NT2/D1 (cell line): Measurements from ENCODE around the gene KLF6.

Source experiments
- SUZ12 ChIP-seq: IDR thresholded peaks from 2 replicates; pipeline ENCODE4 v1.6.1; 2011; ENCODE audit not compliant: insufficient read length, insufficient read depth; ENCODE audit errors: extremely low read depth
- YY1 ChIP-seq: IDR thresholded peaks from 2 replicates; pipeline ENCODE4 v1.6.1; 2011; ENCODE audit not compliant: insufficient read length, insufficient read depth
- ZNF274 ChIP-seq: IDR thresholded peaks from 2 replicates; pipeline ENCODE4 v1.6.1; 2011; ENCODE audit warnings: mild to moderate bottlenecking, low read depth, low read length

DNA sequence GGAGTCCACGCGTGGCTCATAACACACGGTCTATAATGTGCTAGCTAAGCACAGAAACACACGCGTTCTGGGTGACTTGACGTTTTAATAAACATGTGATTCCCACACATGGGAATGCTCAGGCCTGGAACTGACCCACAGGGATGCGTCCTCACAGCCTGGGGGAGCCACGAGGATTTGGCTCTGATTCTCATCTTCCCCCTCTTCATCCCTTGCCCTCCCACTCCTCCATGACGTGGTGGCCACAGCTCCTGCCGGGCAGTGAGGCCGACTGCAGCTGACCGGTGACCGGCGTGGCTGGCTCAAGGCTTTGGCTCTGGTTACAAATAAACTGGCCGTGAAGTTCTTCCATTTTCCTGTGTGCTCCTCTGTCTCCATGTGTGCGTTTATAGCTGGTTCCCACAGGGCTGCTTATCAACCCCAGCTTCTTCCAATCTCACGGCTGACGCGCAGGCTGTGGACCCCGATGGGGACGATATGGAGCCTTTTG lies 40.9 kb upstream of the KLF6 start:
- TF ChIP-seq SUZ12, result no peak
- no peak for TF ChIP-seq YY1
- TF ChIP-seq ZNF274, result no peak
